ENCODE results near the gene RPL15.

DNA sequence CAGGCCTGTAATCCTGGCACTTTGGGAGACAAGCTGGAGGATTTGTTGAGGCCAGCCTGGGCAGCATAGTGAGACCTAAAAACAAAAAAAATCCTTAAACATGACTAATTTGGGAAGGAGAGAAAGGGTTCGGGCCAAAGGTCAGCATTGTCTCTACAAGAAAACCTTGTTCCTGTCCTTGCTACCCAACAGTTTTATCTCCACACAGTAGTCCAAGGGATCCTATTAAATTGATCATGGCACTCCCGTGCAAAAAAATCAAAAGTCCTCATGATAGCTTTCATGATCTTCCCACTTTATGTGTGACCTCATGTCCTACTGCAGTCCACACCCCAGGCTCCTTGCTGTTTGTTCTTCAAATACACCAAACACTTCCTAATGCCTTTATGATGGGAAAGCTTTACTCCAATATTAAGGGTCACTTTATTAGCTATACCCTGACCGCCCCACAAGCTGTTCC lies 4.2 kb downstream of the RPL15 start:
- TF ChIP-seq POLR2A (IDR thresholded peaks at IDR 0.05; ENCODE audit: extremely low read depth, insufficient read length) = no peak
- TF ChIP-seq CTCF (IDR thresholded peaks at IDR 0.05; ENCODE audit: low read depth, low read length) = no peak
- no peak for TF ChIP-seq MYC (IDR thresholded peaks at IDR 0.05; ENCODE audit: low read depth, low read length)
- no peak for TF ChIP-seq MAX (IDR thresholded peaks at IDR 0.05; ENCODE audit: low read depth, low read length)
